PC-3 (cell line): ENCODE measurements around the gene TELO2. TPM values are rescaled to one million over a fixed set of nuclear protein-coding genes. Genes with fewer than 3 reads are reported as not detected.
A peak's percentile ranks its signal among the peaks of the same experiment; 100 is the strongest.
"Not testable (repeated sequence)": the region's sequence is repeated elsewhere in the genome, so short reads cannot be mapped to it uniquely, and the experiment has no call there.

Experiments
- ATAC-seq: fragments of 200-7000 bp; cut with Tn5 transposase; 2 replicates; pipeline ENCODE4 v1.9.1; 2020; ENCODE audit warnings: mild to moderate bottlenecking, moderate library complexity
- BruUV-seq: library from RNA; stranded (reverse); fragments of 400-500 nt; replicated peaks from 2 replicates; lab custom pipeline; 2021; lab: Mats Ljungman, UMichigan
- CTCF ChIA-PET: fragments of 300-600 bp; sonication (Branson Sonifier 250); formaldehyde crosslinking; loops from one replicate; lab custom pipeline; 2022; ENCODE audit warnings: antibody characterized with exemption; lab: Charles Lee
- POLR2A ChIA-PET: fragments of 300-600 bp; sonication (Branson Sonifier 250); formaldehyde crosslinking; loops from one replicate; lab custom pipeline; 2022; ENCODE audit warnings: antibody characterized with exemption; ENCODE audit not compliant: unreplicated experiment; lab: Charles Lee
- DNase-seq: peaks from one replicate; pipeline ENCODE4 v3.0.0-alpha.2; 2015
- H2AFZ ChIP-seq: fragments of 300-600 bp; sonication (generic); 2 replicates; pipeline ENCODE4 v1.6.0; 2016; ENCODE audit warnings: antibody characterized with exemption, low read length
- H3F3A ChIP-seq: fragments of 300-600 bp; sonication (generic); one replicate; pipeline ENCODE4 v1.6.0; 2017; ENCODE audit warnings: antibody characterized with exemption, low read length, control low read depth, mild to moderate bottlenecking; ENCODE audit not compliant: unreplicated experiment
- H3K27ac ChIP-seq: fragments of 300-600 bp; sonication (generic); 2 replicates; pipeline ENCODE4 v1.5.1; 2016; ENCODE audit warnings: mild to moderate bottlenecking, low read length
- H3K27me3 ChIP-seq: fragments of 300-600 bp; sonication (generic); 2 replicates; pipeline ENCODE4 v1.6.1; 2016; ENCODE audit warnings: low read length, mixed read lengths
- H3K36me3 ChIP-seq: fragments of 300-600 bp; sonication (generic); 2 replicates; pipeline ENCODE4 v1.6.1; 2016; ENCODE audit warnings: low read depth, mixed run types, low read length, mixed read lengths
- H3K4me1 ChIP-seq: fragments of 300-600 bp; sonication (generic); 2 replicates; pipeline ENCODE4 v1.5.1; 2016; ENCODE audit warnings: low read length; ENCODE audit not compliant: insufficient read depth
- H3K4me2 ChIP-seq: fragments of 300-600 bp; sonication (generic); 2 replicates; pipeline ENCODE4 v1.6.0; 2016; ENCODE audit warnings: low read length
- H3K4me3 ChIP-seq: fragments of 300-600 bp; sonication (generic); 2 replicates; pipeline ENCODE4 v1.5.1; 2016; ENCODE audit warnings: mild to moderate bottlenecking, low read length, mixed read lengths
- H3K79me2 ChIP-seq: fragments of 300-600 bp; sonication (generic); 2 replicates; pipeline ENCODE4 v1.6.1; 2017; ENCODE audit warnings: low read length, mixed read lengths
- H3K9ac ChIP-seq: fragments of 300-600 bp; sonication (generic); 2 replicates; pipeline ENCODE4 v1.6.0; 2016; ENCODE audit warnings: mild to moderate bottlenecking, low read length
- H3K9me2 ChIP-seq: fragments of 300-600 bp; sonication (generic); replicated peaks from 2 replicates; pipeline ENCODE4 v1.6.1; 2016; ENCODE audit warnings: mixed run types, low read length, mixed read lengths
- H3K9me3 ChIP-seq: fragments of 300-600 bp; sonication (generic); 2 replicates; pipeline ENCODE4 v1.6.1; 2016; ENCODE audit warnings: low read length, mixed read lengths
- H4K20me1 ChIP-seq: fragments of 300-600 bp; sonication (generic); 2 replicates; pipeline ENCODE4 v1.6.1; 2016; ENCODE audit warnings: low read length, mixed read lengths
- CTCF ChIP-seq: fragments of 300-600 bp; sonication (generic); conservative IDR thresholded peaks from 2 replicates; pipeline ENCODE4 v1.5.1; 2017; ENCODE audit warnings: antibody characterized with exemption, low read depth, mild to moderate bottlenecking, low read length
- EZH2 ChIP-seq: fragments of 300-600 bp; sonication (generic); IDR thresholded peaks from one replicate; pipeline ENCODE4 v1.6.1; 2017; ENCODE audit warnings: antibody characterized with exemption, mild to moderate bottlenecking, low read length; ENCODE audit not compliant: unreplicated experiment
- EZH2phosphoT487 ChIP-seq: fragments of 300-600 bp; sonication (generic); IDR thresholded peaks from 2 replicates; pipeline ENCODE4 v1.6.1; 2018; ENCODE audit warnings: mild to moderate bottlenecking, antibody characterized with exemption, low read length, borderline replicate concordance
- intact Hi-C: fragments of 100-400 bp; cut with micrococcal nuclease; formaldehyde crosslinking; loops from 2 replicates; pipeline ENCODE4 v1.9.0; 2023
- total RNA-seq: library from RNA; depleted of rRNA; stranded (reverse); fragments of >200 nt; gene quantifications from 2 replicates; pipeline ENCODE4 v1.2.3, GENCODE V29; 2014

Gene TELO2
- total RNA-seq, 1 experiment from 2014 or later: 37.8 TPM

- no peaks in the 10 kb centered on the region for H3F3A ChIP-seq
- H3K4me2 ChIP-seq: peak overlapping the region; percentile 82
- ChIA-PET CTCF (no interaction called here), POLR2A (no interaction called here)
- H3K27ac ChIP-seq: no peak overlapping the region
- H4K20me1 ChIP-seq: no peaks in the 10 kb centered on the region
- no peaks in the 10 kb centered on the region for H3K27me3 ChIP-seq
- TSS peak; percentile 84 for BruUV-seq
- DNase-seq: no peak
- no peaks in the 10 kb centered on the region for H3K36me3 ChIP-seq
- peak overlapping the region; percentile 87 for H2AFZ ChIP-seq
- H3K4me1 ChIP-seq: peaks cover 5% of the 10 kb centered on the region; the same call in 1 of the 2 replicates
- peak overlapping the region; percentile 79; the same call in 1 of the 2 replicates for H3K9ac ChIP-seq
- TF ChIP-seq EZH2 (no peak), EZH2phosphoT487 (no peak), CTCF (no peak)
- H3K4me3 ChIP-seq: peak overlapping the region; percentile 79
- no peaks in the 10 kb centered on the region for H3K9me2 ChIP-seq
- H3K79me2 ChIP-seq: peaks cover 25% of the 10 kb centered on the region
- intact Hi-C loops: no loop called here
- H3K9me3 ChIP-seq: no peaks in the 10 kb centered on the region
- no peak for ATAC-seq
These were observed 17.5 kb upstream of the TELO2 start for GRCh38 chr16:1475552-1476114.

GRCh38 chr16:1477033-1477432 is 16.1 kb upstream of the TELO2 start:
- Histone ChIP-seq H3K9me2 (no peaks in the 10 kb centered on the region), H4K20me1 (no peaks in the 10 kb centered on the region), H3F3A (no peaks in the 10 kb centered on the region), H3K9ac (no peak overlapping the region), H3K27ac (no peak overlapping the region), H2AFZ (no peak overlapping the region), H3K79me2 (peaks cover 17% of the 10 kb centered on the region), H3K9me3 (no peaks in the 10 kb centered on the region), H3K4me2 (no peak overlapping the region), H3K4me1 (peaks cover 10% of the 10 kb centered on the region), H3K4me3 (no peak overlapping the region), H3K27me3 (no peaks in the 10 kb centered on the region), H3K36me3 (no peaks in the 10 kb centered on the region)
- CTCF ChIA-PET: no interaction called here
- ATAC-seq (no peak), DNase-seq (no peak)
- no TSS peak for BruUV-seq
- POLR2A ChIA-PET: no interaction called here
- intact Hi-C loops: no loop called here
- TF ChIP-seq CTCF: no peak
- TF ChIP-seq EZH2: no peak
- TF ChIP-seq EZH2phosphoT487: no peak

GRCh38 chr16:1478937-1479336 is 14.2 kb upstream of the TELO2 start:
- H3K4me3 ChIP-seq, H3K4me2 ChIP-seq, H3K36me3 ChIP-seq, CTCF ChIA-PET, H4K20me1 ChIP-seq, H3K9ac ChIP-seq, H3F3A ChIP-seq, BruUV-seq, H3K79me2 ChIP-seq, H3K9me3 ChIP-seq, POLR2A ChIA-PET, H3K27ac ChIP-seq, intact Hi-C loops, H3K27me3 ChIP-seq, H3K9me2 ChIP-seq, ATAC-seq, H2AFZ ChIP-seq, DNase-seq: not testable (repeated sequence)
- H3K4me1 ChIP-seq: peaks cover 18% of the 10 kb centered on the region
